SIG-M5 treated with dmso at 0.1 percent for 504 hours (cell line): ENCODE data around the gene KDM1B.
A peak's percentile ranks its signal among the peaks of the same experiment; 100 is the strongest.
"Not testable (repeated sequence)": the region's sequence is repeated elsewhere in the genome, so short reads cannot be mapped to it uniquely, and the experiment has no call there.

Experiments
- DNase-seq: peaks from one replicate; lab custom pipeline; 2025; ENCODE audit not compliant: unreplicated experiment; lab: John Stamatoyannopoulos, UW

The KDM1B gene

DNA sequence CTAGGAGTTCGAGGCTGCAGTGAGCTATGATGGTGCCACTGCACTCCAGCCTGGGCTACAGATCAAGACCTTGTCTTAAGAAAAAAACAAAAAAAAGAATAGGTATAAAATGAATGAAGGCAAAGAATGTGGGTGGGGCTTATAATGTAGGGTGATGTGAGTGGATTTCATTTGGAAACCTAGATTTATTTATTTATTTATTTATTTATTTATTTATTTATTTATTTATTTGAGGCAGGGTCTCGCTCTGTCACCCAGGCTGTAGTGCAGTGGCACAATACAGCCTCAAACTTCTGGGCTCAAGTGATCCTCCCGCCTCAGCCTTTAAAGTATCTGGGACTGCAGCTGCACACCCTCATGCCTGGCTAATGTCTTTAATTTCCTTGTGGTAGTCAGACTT is 3.8 kb upstream of the KDM1B start:
- DNase-seq: not testable (repeated sequence)

DNA sequence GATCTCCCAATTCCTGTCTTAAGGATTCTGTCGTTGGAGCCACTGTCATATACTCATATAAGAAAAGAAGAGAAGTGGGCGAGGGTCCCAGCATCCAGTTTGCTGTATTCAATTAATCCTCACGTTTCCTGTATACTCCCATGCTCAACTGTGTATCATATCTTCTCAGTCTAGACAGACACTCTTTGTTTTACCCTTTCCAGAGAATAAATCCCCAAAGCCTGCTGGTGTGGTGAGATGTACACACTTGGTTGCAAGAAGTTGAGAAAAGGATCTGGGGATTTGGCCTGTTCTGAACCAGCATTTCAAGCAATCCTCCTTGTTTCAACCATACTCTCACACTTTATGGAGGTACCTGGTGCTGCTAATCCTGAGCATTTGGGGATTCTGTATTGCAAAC is 3.4 kb upstream of the KDM1B start:
- no peak for DNase-seq

DNA sequence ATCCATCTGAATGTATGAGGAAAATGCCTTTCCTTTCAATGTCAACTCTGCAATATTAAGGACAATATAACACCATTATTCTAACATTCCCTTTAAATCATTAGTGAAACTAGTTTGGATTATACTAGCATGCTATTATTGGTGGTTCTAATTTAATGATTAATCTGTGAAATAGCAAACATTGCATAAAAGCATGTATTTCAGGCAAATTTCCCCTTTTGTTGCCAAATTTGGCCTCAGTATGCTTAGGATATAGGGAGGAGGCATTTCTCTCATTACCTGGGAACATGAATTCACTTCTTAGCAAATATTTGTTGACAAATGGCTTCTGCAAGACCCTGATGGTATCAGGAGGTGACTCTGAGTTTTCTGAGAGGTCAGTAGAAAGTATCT is 1.9 kb upstream of the KDM1B start:
- DNase-seq: no peak

DNA sequence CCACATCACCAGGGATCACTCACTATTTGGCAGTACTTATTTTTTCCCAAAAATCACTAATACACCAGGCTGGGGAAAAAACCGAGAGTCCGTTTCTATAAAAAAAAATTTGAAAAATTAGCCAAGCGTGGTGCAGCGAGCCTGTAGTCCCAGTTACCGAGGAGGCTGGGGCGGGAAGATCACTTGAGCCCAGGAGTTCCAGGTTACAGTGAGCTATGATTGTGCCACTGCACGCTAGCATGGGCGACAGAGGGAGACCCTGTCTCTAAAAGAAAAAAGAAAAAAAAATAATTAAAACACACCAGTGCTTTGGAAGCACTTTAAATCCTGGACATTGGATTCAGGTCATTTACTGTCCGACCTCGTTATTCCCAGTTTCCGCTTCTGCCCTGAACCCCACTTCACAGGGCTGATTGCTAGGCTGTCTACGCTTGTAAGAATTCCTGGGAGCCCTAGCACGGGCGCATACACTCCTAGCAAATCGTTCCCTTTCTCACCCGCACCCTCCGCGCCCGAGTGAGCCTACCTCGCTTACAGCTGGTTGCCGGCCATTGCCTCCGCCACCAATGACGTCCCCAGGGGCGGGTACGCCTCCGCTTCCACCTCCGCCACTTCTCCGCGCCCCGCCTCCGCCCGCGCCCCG is 594 bp upstream of the KDM1B start, which contains the start of gene TPMT:
TSS of gene TPMT (minus strand) at position 571 of the 643 bp plus-strand sequence. CDS start 5,950 bp downstream, outside the sequence.
- DNase-seq: no peak

DNA sequence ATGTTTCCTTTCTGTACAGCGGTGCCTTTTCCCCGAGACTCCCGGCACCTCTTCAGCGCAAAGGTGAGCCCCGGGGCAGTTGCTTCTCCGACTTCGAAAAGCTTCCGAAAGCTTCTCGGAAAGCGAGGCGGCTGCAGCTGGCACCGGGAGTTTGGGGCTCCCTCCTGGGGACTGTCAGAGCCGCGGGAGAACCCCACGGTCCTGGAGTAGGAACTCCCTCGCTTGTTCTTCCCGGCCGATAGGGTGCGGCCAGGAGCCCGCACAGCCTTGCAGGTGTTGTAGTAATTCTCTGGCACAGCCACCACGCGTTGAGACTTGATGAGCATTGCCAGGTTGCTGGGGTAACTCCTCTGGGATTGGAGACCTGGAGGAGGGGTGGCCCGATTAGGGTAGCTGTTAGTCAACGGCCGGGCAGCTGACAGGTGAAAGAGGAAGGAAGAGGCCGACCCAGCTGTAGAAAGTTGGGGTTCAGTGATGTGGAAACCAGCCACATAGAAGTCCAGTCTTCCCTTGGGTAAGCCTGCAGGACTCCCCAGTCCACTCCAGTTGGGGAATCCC is 721 bp downstream of the KDM1B start:
- peak; percentile 55 for DNase-seq

DNA sequence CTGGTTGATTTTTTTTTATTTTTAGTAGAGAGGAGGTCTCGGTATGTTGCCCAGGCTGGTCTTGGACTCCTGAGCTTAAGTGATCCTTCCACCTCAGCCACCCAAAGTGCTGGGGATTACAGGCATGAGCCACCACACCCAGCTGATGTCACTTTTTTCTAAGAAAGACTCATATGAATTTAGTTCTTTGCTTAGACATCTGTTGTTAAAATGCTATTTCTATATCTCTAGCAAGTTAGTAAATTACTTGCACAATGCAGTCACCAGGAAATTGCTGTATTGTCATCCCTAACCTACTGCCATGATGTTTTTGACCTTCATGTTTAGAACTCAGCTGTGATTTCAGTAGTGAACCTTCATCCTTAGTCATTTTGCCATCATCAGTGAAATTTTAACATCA is 5.7 kb downstream of the KDM1B start:
- no peak for DNase-seq

DNA sequence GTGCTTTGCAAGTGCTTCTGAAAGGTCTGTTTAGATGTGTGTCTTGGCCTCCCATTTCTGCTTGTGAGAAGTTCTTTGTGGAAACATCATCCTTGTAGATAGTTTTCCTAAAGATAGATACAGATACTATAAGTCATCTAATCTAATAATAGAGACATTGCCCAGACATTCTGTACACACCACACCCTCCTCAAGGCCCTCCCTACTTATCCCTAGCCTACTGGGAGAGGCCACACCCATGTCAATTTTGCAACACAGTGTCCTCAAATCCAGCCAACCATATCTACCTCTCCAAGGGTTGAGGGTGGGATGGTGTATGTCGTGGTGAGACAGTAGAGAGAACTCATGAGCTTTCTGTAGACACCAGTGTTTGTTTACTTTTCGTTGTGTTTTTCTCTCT is 6.2 kb downstream of the KDM1B start:
- DNase-seq: no peak

DNA sequence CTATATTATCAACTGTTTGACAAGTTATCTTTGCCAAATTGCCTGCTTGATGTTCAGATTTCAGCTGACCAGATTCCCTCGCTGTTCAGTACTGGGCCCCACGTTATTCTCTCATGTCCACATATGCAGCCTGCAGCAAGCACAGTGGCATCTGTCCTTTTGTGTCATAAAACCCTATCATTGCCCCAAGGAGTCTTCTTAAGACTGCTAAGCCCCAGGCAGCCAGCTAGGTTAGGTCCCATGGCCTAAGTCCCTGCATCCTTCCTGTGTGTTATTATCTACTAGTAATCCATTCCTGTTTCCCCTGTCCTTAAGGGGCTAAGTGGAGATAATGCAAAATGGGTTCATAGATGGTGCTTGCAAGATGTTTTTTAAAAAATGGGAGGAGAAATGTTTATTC is 7.2 kb downstream of the KDM1B start:
- no peak for DNase-seq

DNA sequence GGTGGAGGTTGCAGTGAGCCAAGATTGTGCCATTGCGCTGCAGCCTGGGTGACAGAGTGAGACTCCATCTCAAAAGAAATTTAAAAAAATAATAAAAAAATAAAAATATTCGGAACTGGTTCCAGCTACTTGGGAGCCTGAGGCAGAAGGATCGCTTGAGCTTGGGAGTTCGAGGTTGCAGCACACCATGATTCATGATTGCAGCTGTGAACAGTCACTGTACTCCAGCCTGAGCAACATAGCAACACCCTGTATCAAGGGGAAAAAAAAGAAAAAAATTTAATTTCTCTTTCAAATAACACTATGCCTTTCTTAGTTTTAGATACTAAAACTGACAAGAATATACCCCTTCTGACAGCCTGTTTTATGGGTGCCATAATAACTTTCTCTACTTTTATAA is 10.5 kb downstream of the KDM1B start:
- DNase-seq: peak; percentile 18

DNA sequence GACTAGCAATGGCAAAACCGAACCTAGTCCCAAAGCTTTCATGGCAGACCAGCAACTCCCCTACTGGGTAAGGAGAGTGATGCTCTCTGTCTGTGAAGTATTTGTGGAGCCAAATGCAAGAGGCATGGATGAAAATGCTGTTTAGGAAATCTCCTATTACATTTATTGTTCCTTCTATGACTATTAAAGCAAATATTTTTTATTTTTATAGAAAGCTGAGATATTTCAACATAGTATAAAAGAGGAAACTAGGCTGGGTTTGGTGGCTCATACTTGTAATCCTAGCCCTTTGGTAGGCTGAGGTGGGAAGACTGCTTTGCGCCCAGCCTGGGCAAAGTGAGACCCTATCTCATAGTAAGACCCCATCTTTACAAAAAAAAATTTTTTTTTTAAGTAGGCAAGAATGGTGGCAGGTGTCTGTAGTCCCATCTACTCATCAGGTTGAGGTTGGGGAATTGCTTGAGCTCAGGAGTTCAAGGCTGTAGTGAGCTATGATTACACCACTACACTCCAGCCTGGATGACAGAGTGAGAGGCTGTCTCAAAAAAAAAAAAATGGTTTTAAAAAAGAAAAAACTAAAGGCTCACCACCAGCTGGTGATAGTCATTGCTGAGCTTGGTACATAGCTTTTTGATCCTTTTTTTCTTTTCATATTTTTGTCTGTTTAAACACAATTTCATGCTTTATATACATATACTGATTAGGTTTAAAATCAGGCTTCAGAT is 11.3 kb downstream of the KDM1B start:
- DNase-seq: no peak

DNA sequence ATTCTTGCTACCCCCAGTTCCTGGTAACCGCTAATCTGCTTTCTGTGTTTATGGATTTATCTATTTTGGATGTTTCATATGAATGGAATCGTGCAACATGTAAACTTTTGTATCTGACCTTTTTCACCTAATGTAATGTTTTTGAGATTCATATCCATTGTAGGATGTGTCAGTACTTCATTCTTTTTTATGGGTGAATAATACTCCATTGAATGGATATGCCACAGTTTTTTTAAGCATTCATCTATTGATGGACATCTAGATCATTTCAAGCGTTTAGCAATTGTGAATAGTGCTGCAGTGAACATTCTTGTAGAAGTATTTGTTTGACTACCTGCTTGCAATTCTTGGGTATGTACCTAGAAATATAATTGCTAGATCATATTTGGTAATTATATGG is 13.0 kb downstream of the KDM1B start:
- no peak for DNase-seq

DNA sequence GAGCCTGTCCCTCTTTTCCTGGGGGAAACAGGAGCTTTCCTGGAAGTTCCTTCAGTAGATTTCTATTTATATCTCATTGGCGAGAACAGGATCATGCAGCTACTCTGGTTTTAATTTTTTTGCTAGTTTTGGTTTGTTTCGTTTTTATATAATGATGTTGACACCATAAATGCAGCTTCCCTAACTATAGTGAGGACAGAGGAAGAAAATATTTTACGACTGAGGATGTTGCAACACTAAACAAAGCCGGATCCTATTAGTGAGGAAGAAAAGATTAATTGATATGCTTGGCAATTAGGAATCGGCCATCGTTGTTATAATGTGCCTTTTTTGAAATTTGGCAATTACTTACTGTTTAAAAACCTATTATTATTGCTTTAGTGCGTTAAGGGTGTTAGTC is 16.6 kb downstream of the KDM1B start:
- DNase-seq: no peak

DNA sequence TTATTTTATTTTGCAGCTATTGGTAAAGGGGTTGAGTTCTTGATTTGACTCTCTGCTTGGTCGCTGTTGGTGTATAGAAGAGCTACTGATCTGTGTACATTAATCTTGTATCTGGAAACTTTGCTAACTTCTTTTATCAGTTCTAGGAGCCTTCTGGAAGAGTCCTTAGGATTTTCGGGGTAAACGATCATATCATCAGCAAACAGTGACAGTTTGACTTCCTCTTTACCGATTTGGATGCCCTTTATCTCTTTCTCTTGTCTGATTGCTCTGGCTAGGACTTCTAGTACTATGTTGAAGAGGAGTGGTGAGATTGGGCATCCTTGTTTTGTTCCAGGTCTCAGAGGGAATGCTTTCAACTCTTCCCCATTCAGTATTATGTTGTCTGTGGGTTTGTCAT is 21.0 kb downstream of the KDM1B start:
- DNase-seq: not testable (repeated sequence)

DNA sequence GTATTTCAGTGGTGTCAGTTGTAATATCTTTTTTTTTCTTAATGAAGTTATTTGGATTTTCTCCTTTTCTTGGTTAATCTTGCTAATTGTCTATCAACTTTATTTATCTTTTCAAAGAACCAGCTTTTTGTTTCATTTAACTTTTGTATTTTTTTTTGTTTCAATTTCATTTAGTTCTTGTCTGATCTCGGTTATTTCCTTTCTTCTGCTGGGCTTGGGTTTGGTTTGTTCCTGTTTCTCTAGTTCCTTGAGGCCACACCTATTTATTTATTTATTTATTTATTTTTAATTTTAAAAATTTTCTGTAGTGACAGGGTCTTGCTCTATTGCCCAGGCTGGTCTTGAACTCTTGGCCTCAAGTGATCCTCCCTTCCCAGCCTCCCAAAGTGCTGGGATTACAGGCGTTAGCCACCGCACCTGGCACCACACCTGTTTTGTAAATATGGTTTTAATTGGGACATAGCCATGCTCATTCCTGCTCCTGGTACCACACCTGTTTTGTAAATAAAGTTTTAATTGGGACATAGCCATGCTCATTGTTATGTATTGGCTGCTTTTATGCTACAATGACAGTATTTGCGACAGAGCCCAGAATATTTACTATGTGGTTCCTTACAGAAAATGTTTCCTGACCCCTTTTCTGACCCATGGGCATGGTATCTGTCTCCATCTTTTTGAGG is 22.2 kb downstream of the KDM1B start:
- DNase-seq: no peak

DNA sequence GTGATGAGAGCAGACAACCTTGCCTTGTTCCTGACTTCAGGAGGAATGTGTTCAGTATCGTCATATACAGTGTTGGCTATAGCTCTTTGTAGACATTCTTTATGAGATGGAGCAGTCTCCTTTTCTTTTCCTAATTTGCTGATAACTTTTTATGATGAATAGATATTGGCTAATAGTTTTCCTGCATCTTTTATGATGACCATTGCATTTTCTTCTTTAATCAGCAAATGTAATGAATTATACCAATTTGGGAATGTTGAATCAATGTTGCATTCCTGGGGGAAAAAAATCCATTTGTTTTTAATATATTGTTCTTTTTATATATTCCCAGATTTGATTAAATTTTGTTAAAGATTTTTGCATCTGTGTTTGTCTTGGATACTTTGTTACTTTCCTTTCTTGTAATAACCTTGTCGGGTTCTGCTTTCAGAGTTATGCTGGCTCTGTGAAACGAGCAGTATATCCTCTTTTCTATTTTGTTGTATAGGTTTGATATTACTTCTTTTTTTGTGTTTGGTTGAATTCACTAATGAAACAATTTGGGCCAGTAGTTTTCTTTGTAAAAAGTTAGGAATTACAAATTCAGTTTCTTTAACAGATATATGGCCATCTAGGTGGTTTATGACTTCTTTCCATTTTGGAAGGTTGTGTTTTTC is 23.9 kb downstream of the KDM1B start:
- no peak for DNase-seq

DNA sequence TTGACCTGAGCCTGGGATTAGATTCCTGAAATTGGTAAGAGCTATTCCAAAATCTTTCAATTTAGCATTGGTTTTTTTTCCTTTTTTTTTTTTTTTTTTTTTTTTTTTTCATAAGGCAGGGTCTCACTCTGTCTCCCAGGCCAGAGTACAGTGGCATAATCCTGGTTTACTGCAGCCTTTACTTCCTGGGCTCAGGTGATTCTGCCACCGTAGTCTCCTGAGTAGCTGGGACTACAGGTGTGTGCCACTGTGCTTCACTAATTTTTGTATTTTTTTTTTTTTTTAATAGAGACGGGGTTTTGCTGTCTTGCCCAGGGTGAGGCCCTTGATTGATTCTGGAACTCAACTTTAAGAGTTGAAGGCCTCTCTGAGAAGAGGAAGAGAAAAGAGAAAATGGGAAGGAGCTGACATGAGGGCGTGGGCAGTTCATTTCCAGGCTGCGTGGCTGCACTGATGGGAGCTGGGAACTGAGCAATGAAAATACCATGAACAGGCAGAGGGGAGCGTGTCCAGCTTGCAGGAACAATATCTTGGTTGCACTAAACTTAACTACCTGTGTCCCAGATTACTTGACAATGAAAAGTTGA is 24.6 kb downstream of the KDM1B start:
- peak; percentile 24 for DNase-seq

DNA sequence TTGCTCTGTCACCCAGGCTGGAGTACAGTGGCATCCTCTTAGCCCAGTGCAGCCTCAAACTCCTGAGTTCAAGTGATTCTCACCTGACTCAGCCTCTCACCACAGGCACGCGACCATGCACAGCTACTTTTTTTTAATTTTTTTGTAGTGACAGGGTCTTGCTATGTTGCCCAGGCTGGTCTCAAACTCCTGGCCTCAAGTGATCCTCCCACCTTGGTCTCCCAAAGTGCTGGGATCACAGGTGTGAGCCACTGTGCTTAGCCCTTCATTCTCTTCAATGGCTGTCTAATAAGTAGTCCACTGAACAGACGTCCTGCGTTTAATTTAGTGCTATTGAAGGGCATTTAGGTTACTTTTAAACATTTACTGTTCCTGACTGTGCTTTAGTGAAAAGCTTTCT is 27.3 kb downstream of the KDM1B start:
- DNase-seq: no peak

DNA sequence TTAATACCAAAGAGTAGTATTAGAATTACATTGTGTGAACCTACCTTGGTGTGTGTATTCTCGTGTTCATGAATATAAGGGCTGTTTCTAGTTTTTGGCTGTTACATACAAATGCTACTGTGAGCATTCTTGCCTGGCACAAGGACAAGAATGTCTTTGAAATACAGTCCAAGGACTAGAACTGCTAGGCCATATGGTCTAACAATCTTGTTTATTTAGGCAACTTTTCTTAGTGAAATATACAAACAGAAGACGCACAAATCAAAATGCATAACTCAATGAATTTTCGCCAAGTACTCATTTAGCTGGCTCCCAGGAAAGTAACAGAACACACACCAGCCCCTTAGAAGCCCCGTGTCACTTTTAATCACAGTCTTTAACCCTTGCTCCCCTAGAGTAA is 28.5 kb downstream of the KDM1B start:
- DNase-seq: no peak

DNA sequence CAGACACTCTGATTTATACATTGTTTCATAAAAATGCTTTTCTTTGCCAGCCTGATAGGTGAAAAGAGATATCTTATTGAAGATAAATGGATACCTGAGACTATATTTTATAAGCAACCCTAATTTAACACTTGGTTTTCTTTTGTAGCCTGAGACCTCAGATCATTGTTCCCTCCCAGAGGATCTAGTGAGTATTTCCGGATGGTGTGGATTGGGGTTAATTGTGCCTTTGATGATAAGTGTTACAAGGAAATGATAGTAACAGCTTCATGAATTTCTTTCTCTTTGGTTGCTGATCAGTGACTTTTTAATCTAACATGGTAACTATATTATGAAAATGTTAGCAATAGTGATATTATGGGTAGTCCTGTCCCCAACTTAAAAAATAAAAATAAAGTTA is 30.4 kb downstream of the KDM1B start:
- no peak for DNase-seq

DNA sequence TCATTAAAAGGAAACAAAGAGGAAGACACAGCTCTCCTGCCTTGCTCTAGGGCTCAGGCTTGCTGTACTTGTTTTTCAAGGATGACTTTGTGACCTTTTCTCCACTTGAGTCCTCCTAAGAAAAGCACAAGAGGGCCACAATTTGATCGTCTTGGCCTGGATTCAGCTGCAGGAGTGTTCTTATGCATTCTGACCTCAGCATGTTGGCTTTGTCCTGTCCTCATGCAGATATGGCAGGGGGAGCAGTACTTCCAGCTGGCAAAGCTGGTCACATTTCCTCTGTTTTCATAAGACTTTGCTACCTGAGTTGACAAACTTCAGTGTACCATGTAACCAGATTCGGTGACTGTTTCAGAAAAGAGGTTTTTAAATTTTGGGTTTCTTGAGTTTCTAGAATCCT is 30.8 kb downstream of the KDM1B start:
- no peak for DNase-seq
